Measurements from ENCODE around the gene ALKBH7. TPM values are rescaled to one million over a fixed set of nuclear protein-coding genes. Genes with fewer than 3 reads are reported as not detected.
A peak's percentile ranks its signal among the peaks of the same experiment; 100 is the strongest.
"Not testable (repeated sequence)": the region's sequence is repeated elsewhere in the genome, so short reads cannot be mapped to it uniquely, and the experiment has no call there.

Gene ALKBH7
- total RNA-seq, 1 experiment from 2014 or later = 27.2 TPM

DNA sequence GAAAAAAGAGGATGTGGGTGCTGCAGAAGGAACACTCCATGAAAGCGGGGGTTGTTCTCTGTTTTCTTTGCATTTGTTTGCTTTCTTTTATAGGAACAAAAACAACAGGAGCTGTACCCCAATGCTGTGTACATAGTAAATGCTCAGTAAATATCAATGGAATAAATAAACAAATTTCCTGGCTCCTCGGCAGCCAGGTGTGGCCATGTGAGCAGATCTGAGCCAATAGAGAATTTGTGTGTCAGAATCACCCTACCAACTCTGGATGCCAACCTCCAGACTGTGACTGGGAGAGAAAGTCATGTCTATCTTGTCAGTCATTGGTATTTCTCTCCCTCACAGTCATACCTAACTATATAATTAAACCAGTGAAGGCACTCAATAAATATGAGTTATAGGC is 21.9 kb upstream of the ALKBH7 start:
- DNase-seq = no peak
- TF ChIP-seq, protein P1, sequence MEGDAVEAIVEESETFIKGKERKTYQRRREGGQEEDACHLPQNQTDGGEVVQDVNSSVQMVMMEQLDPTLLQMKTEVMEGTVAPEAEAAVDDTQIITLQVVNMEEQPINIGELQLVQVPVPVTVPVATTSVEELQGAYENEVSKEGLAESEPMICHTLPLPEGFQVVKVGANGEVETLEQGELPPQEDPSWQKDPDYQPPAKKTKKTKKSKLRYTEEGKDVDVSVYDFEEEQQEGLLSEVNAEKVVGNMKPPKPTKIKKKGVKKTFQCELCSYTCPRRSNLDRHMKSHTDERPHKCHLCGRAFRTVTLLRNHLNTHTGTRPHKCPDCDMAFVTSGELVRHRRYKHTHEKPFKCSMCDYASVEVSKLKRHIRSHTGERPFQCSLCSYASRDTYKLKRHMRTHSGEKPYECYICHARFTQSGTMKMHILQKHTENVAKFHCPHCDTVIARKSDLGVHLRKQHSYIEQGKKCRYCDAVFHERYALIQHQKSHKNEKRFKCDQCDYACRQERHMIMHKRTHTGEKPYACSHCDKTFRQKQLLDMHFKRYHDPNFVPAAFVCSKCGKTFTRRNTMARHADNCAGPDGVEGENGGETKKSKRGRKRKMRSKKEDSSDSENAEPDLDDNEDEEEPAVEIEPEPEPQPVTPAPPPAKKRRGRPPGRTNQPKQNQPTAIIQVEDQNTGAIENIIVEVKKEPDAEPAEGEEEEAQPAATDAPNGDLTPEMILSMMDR (IDR thresholded peaks at IDR 0.05; ENCODE audit: unreplicated experiment) = no peak
- Mint-ChIP-seq H3K36me3 (ENCODE audit: insufficient read depth, unreplicated experiment) (no peaks in the 10 kb centered on the region), H3K4me1 (ENCODE audit: low read depth, unreplicated experiment) (no peaks in the 10 kb centered on the region), H3K9me3 (ENCODE audit: low read depth, unreplicated experiment) (no peaks in the 10 kb centered on the region), H3K27ac (ENCODE audit: unreplicated experiment) (no peak overlapping the region), H3K4me3 (ENCODE audit: low read depth, unreplicated experiment) (no peak overlapping the region), H3K27me3 (ENCODE audit: unreplicated experiment) (peaks cover 40% of the 10 kb centered on the region)
- no TSS peak for BruUV-seq (replicated peaks)
- intact Hi-C loops (cut with micrococcal nuclease; ENCODE audit: unreplicated experiment) = loop anchor here (10.0 kb wide), 1 partner anchor 186 kb away; no protein-coding TSS in a partner anchor
- CTCF ChIA-PET = no interaction called here

DNA sequence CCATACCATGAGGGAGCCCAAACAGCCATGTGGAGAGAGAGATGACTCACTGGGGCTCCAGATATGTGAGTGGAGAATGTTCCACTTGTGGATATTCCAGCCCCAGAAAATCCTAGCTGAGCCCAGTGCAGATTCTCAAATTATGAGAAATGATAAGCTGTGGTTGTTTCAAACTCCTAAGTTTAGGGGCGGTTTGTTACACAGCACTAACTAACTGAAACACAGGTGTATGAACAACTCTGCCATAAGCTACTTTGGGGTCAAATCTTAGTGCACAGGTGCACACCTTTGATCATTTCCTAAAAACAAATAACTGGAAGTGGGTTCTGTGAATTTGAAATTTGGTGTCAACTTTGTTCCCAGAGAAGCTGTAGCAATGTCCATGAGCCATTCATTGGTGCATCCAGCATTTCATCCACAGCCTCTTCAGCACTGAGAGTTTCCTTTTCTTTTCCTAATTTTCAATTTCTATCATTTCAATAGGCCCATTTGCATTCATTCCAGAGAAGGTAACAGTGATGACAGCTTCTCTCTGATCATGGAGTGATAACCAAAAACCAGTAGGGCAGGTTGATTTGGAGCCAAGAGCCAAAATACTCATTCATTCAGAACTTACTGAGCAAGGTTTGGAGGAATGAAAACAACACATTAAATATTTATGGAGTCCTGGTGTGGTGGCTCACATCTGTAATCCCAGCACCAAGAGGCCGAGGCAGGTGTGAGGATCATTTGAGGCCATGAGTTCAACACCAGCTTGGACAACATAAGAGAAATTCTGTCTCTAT is 20.0 kb upstream of the ALKBH7 start:
- CTCF ChIA-PET = no interaction called here
- H3K27me3 Mint-ChIP-seq (ENCODE audit: unreplicated experiment) = peaks cover 24% of the 10 kb centered on the region
- no TSS peak for BruUV-seq (replicated peaks)
- no peak for DNase-seq
- no peak overlapping the region for H3K4me3 Mint-ChIP-seq (ENCODE audit: low read depth, unreplicated experiment)
- TF ChIP-seq, protein P1 (IDR thresholded peaks at IDR 0.05; ENCODE audit: unreplicated experiment) = no peak
- no peak overlapping the region for H3K27ac Mint-ChIP-seq (ENCODE audit: unreplicated experiment)
- peaks cover 3% of the 10 kb centered on the region for H3K4me1 Mint-ChIP-seq (ENCODE audit: low read depth, unreplicated experiment)
- H3K9me3 Mint-ChIP-seq (ENCODE audit: low read depth, unreplicated experiment) = no peaks in the 10 kb centered on the region
- intact Hi-C loops (cut with micrococcal nuclease; ENCODE audit: unreplicated experiment) = loop anchor here (10.0 kb wide), 1 partner anchor 188 kb away; no protein-coding TSS in a partner anchor
- H3K36me3 Mint-ChIP-seq (ENCODE audit: insufficient read depth, unreplicated experiment) = no peaks in the 10 kb centered on the region

DNA sequence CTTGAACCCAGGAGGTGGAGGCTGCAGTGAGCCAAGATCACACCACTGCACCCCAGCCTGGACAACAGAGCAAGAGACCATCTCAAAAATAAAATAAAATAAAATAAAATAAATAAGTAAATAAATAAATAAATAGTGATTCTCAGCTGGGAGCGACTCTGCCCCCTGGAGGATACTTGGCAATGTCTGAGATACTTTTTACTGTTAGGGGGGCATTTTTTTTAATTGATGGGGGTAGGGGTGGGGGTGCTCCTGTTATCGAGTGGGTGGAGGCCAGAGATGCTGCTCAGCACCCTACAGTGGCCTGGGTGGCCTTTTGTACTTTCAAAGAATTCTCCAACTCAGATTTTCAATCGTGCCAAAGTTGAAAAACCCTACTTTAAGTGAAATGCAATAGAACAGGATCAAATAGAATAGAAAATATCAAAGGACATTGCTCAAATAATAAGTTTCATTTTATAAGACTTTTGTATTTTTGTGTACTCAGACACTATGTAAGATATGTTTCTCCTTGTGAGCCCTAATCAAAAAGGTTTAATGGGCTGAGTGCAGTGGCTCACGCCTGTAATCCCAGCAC is 18.4 kb upstream of the ALKBH7 start:
- TF ChIP-seq, protein P1 (IDR thresholded peaks at IDR 0.05; ENCODE audit: unreplicated experiment) = peak; percentile 48
- Mint-ChIP-seq H3K27me3 (ENCODE audit: unreplicated experiment) (peaks cover 8% of the 10 kb centered on the region), H3K9me3 (ENCODE audit: low read depth, unreplicated experiment) (no peaks in the 10 kb centered on the region), H3K4me3 (ENCODE audit: low read depth, unreplicated experiment) (no peak overlapping the region), H3K36me3 (ENCODE audit: insufficient read depth, unreplicated experiment) (no peaks in the 10 kb centered on the region), H3K4me1 (ENCODE audit: low read depth, unreplicated experiment) (peaks cover 9% of the 10 kb centered on the region), H3K27ac (ENCODE audit: unreplicated experiment) (no peak overlapping the region)
- no TSS peak for BruUV-seq (replicated peaks)
- intact Hi-C loops (cut with micrococcal nuclease; ENCODE audit: unreplicated experiment) = loop anchor here (2.0 to 10.0 kb wide), 2 partner anchors 189 to 229 kb away; no protein-coding TSS in a partner anchor
- CTCF ChIA-PET = interaction anchor here (0.6 to 1.5 kb wide), 3 partner anchors 69 to 386 kb away, joined by 4 to 9 read pairs (median 5); no protein-coding TSS in a partner anchor
- DNase-seq = no peak

DNA sequence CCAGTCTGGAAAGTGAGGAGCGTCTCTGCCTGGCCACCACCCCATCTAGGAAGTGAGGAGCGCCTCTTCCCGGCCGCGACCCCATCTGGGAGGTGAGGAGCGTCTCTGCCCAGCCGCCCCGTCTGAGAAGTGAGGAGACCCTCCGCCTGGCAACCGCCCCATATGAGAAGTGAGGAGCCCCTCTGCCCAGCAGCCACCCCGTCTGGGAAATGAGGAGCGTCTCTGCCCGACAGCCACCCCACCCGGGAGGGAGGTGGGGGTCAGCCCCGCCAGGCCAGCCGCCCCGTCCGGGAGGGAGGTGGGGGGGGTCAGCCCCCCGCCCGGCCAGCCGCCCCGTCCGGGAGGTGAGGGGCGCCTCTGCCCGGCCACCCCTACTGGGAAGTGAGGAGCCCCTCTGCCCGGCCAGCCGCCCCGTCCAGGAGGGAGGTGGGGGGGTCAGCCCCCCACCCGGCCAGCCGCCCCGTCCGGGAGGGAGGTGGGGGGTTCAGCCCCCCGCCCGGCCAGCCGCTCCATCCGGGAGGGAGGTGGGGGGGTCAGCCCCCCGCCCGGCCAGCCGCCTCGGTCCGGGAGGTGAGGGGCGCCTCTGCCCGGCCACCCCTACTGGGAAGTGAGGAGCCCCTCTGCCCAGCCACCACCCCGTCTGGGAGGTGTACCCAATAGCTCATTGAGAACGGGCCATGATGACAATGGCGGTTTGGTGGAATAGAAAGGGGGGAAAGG is 17.1 kb upstream of the ALKBH7 start:
- H3K4me3 Mint-ChIP-seq (ENCODE audit: low read depth, unreplicated experiment); DNase-seq; H3K4me1 Mint-ChIP-seq (ENCODE audit: low read depth, unreplicated experiment); BruUV-seq (replicated peaks); H3K36me3 Mint-ChIP-seq (ENCODE audit: insufficient read depth, unreplicated experiment); H3K27ac Mint-ChIP-seq (ENCODE audit: unreplicated experiment); H3K9me3 Mint-ChIP-seq (ENCODE audit: low read depth, unreplicated experiment); CTCF ChIA-PET; H3K27me3 Mint-ChIP-seq (ENCODE audit: unreplicated experiment): not testable (repeated sequence)
- intact Hi-C loops (cut with micrococcal nuclease; ENCODE audit: unreplicated experiment) = loop anchor here (2.0 to 10.0 kb wide), 2 partner anchors 191 to 231 kb away; no protein-coding TSS in a partner anchor
